ENCODE results near the gene ETHE1. TPM values are rescaled to one million over a fixed set of nuclear protein-coding genes. Genes with fewer than 3 reads are reported as not detected.

The ETHE1 gene
- total RNA-seq, 1 experiment from 2014 or later: 78.0 TPM

- Mint-ChIP-seq H3K36me3 (ENCODE audit: insufficient read depth, unreplicated experiment) (peaks cover 5% of the 10 kb centered on the region), H3K27me3 (ENCODE audit: insufficient read depth, unreplicated experiment) (no peaks in the 10 kb centered on the region), H3K4me1 (ENCODE audit: insufficient read depth, unreplicated experiment) (peaks cover 45% of the 10 kb centered on the region), H3K27ac (ENCODE audit: low read depth, unreplicated experiment) (peak overlapping the region; percentile 80), H3K4me3 (ENCODE audit: unreplicated experiment) (peak overlapping the region; percentile 88), H3K9me3 (ENCODE audit: unreplicated experiment) (no peaks in the 10 kb centered on the region)
- TF ChIP-seq, protein P1, sequence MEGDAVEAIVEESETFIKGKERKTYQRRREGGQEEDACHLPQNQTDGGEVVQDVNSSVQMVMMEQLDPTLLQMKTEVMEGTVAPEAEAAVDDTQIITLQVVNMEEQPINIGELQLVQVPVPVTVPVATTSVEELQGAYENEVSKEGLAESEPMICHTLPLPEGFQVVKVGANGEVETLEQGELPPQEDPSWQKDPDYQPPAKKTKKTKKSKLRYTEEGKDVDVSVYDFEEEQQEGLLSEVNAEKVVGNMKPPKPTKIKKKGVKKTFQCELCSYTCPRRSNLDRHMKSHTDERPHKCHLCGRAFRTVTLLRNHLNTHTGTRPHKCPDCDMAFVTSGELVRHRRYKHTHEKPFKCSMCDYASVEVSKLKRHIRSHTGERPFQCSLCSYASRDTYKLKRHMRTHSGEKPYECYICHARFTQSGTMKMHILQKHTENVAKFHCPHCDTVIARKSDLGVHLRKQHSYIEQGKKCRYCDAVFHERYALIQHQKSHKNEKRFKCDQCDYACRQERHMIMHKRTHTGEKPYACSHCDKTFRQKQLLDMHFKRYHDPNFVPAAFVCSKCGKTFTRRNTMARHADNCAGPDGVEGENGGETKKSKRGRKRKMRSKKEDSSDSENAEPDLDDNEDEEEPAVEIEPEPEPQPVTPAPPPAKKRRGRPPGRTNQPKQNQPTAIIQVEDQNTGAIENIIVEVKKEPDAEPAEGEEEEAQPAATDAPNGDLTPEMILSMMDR (IDR thresholded peaks at IDR 0.05; ENCODE audit: unreplicated experiment): no peak
- DNase-seq (ENCODE audit: unreplicated experiment): peak; percentile 97
- no TSS peak for BruUV-seq (replicated peaks)
- ChIA-PET POLR2A (interaction anchor here (0.6 to 4.1 kb wide), 21 partner anchors 11 to 1613 kb away, joined by 3 to 35 read pairs (median 5); partner anchors contain the start of genes ETHE1, IRGQ, PHLDB3 and ZNF296), CTCF (interaction anchor here (0.7 to 6.1 kb wide), 5 partner anchors 17 to 1738 kb away, joined by 3 to 39 read pairs (median 4); no protein-coding TSS in a partner anchor)
- intact Hi-C loops (cut with micrococcal nuclease): no loop called here
These were observed 63.4 kb downstream of the ETHE1 start for GRCh38 chr19:43463381-43464133.

DNA sequence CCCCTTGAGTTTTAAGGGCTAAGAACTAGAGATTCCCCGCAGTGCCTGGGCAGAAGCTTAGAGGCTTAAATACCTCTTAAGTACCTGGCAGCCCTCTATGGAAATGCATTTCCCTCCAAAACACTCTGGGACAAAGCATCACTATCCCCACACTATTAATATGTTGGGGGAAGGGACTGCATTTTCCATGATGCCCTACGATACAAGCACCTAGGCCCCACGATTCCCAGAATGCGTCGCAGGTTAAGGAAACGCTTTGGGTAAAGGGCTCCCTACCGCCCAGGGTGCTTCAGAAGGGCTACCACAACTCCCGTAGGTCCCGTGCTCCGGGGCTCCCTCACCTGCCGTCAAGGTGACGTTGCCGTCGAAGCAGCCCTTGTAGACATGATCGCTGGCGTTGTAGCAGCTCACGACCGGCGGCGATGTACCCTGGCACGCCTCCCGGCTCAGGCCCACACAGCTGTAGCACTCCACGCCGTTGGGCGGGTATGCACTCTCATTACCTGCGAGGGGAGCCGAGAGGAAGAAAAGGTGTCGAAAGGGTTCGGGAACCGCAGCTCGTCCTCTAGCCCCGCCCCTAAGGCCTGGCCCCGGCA, 64.1 kb downstream of the ETHE1 start:
- Mint-ChIP-seq H3K27me3 (ENCODE audit: insufficient read depth, unreplicated experiment) (no peaks in the 10 kb centered on the region), H3K9me3 (ENCODE audit: unreplicated experiment) (no peaks in the 10 kb centered on the region), H3K4me3 (ENCODE audit: unreplicated experiment) (peak overlapping the region; percentile 88), H3K36me3 (ENCODE audit: insufficient read depth, unreplicated experiment) (peaks cover 5% of the 10 kb centered on the region), H3K4me1 (ENCODE audit: insufficient read depth, unreplicated experiment) (peaks cover 38% of the 10 kb centered on the region), H3K27ac (ENCODE audit: low read depth, unreplicated experiment) (peak overlapping the region; percentile 80)
- ChIA-PET CTCF (interaction anchor here (2.5 to 6.1 kb wide), 2 partner anchors 16 to 56 kb away, joined by 17 to 39 read pairs; no protein-coding TSS in a partner anchor), POLR2A (interaction anchor here (0.8 to 4.1 kb wide), 16 partner anchors 11 to 295 kb away, joined by 3 to 35 read pairs (median 6); partner anchors contain the start of genes ETHE1, IRGQ, PHLDB3 and ZNF575)
- TF ChIP-seq, protein P1 (IDR thresholded peaks at IDR 0.05; ENCODE audit: unreplicated experiment): no peak
- intact Hi-C loops (cut with micrococcal nuclease): no loop called here
- no peak for DNase-seq (ENCODE audit: unreplicated experiment)
- no TSS peak for BruUV-seq (replicated peaks)

GRCh38 chr19:43462383-43462782, 64.6 kb downstream of the ETHE1 start:
- Mint-ChIP-seq H3K4me3 (ENCODE audit: unreplicated experiment) (no peak overlapping the region), H3K9me3 (ENCODE audit: unreplicated experiment) (no peaks in the 10 kb centered on the region), H3K36me3 (ENCODE audit: insufficient read depth, unreplicated experiment) (peaks cover 5% of the 10 kb centered on the region), H3K4me1 (ENCODE audit: insufficient read depth, unreplicated experiment) (peaks cover 33% of the 10 kb centered on the region), H3K27ac (ENCODE audit: low read depth, unreplicated experiment) (no peak overlapping the region), H3K27me3 (ENCODE audit: insufficient read depth, unreplicated experiment) (no peaks in the 10 kb centered on the region)
- TF ChIP-seq, protein P1 (IDR thresholded peaks at IDR 0.05; ENCODE audit: unreplicated experiment): no peak
- no TSS peak for BruUV-seq (replicated peaks)
- DNase-seq (ENCODE audit: unreplicated experiment): no peak
- intact Hi-C loops (cut with micrococcal nuclease): no loop called here
- ChIA-PET POLR2A (interaction anchor here (1.0 to 4.1 kb wide), 9 partner anchors 12 to 66 kb away, joined by 3 to 35 read pairs (median 6); partner anchors contain the start of genes ETHE1 and PHLDB3), CTCF (interaction anchor here (2.5 to 6.1 kb wide), 2 partner anchors 15 to 57 kb away, joined by 17 to 39 read pairs; no protein-coding TSS in a partner anchor)

- no peaks in the 10 kb centered on the region for H3K27me3 Mint-ChIP-seq (ENCODE audit: insufficient read depth, unreplicated experiment)
- ChIA-PET CTCF (interaction anchor here (1.0 to 1.3 kb wide), 2 partner anchors 14 to 58 kb away, joined by 4 to 7 read pairs; no protein-coding TSS in a partner anchor), POLR2A (no interaction called here)
- peaks cover 28% of the 10 kb centered on the region for H3K4me1 Mint-ChIP-seq (ENCODE audit: insufficient read depth, unreplicated experiment)
- TF ChIP-seq, protein P1 (IDR thresholded peaks at IDR 0.05; ENCODE audit: unreplicated experiment): no peak
- peaks cover 5% of the 10 kb centered on the region for H3K36me3 Mint-ChIP-seq (ENCODE audit: insufficient read depth, unreplicated experiment)
- intact Hi-C loops (cut with micrococcal nuclease): no loop called here
- H3K27ac Mint-ChIP-seq (ENCODE audit: low read depth, unreplicated experiment): no peak overlapping the region
- BruUV-seq (replicated peaks): no TSS peak
- H3K9me3 Mint-ChIP-seq (ENCODE audit: unreplicated experiment): no peaks in the 10 kb centered on the region
- no peak overlapping the region for H3K4me3 Mint-ChIP-seq (ENCODE audit: unreplicated experiment)
- no peak for DNase-seq (ENCODE audit: unreplicated experiment)
These were observed 65.7 kb downstream of the ETHE1 start for GRCh38 chr19:43461303-43461702.

All from MCF 10A (cell line).